HepG2 (cell line): Measurements from ENCODE around the gene ACTR1A. TPM values are rescaled to one million over a fixed set of nuclear protein-coding genes. Genes with fewer than 3 reads are reported as not detected.
A peak's percentile ranks its signal among the peaks of the same experiment; 100 is the strongest.

ENCODE experiments used
- ATAC-seq: fragments of 200-7000 bp; cut with Tn5 transposase; 3 replicates; pipeline ENCODE4 v1.9.1; 2020; ENCODE audit warnings: mild to moderate bottlenecking, moderate library complexity
- BruUV-seq: library from RNA; stranded (reverse); fragments of 400-500 nt; replicated peaks from 2 replicates; lab custom pipeline; 2021; lab: Mats Ljungman, UMichigan
- CTCF ChIA-PET: fragments of 300-600 bp; formaldehyde crosslinking; extraction: SDS; loops from one replicate; lab custom pipeline; 2021; ENCODE audit warnings: low total read pairs, inconsistent platforms, low intra/inter-chr PET ratio; lab: Yijun Ruan, JAX
- POLR2A ChIA-PET: fragments of 350-600 bp; sonication (Branson Sonifier 250); formaldehyde crosslinking; loops from one replicate; lab custom pipeline; 2020; ENCODE audit warnings: antibody characterized with exemption, inconsistent platforms; lab: Yijun Ruan, JAX
- DNase-seq: peaks from one replicate; pipeline ENCODE4 v3.0.0-alpha.2; 2015; ENCODE audit warnings: low spot score
- FAIRE-seq: peaks from 3 replicates; lab custom pipeline; 2011; peaks lifted over from hg19 to GRCh38; lab: Jason Lieb, UNC
- H2AFZ ChIP-seq: one replicate; pipeline ENCODE4 v1.6.1; 2011; ENCODE audit warnings: low read length, inconsistent platforms
- H3K27ac ChIP-seq: fragments of 300-600 bp; 3 replicates; pipeline ENCODE4 v1.8.0; 2011; ENCODE audit warnings: mixed run types, mild to moderate bottlenecking, mixed read lengths, low read length, inconsistent platforms; ENCODE audit not compliant: insufficient read depth; ENCODE audit errors: extremely low read length
- H3K27me3 ChIP-seq, 2 experiments: fragments of 200-600 bp in 1 of 2; 2 replicates in 1 of 2; 3 replicates in 1 of 2; pipeline versions ENCODE4 v1.6.0 to v1.8.0; 2011; ENCODE audit warnings: low read length in 2 of 2, mild to moderate bottlenecking in 2 of 2, moderate library complexity in 2 of 2, inconsistent platforms in 1 of 2; ENCODE audit not compliant: insufficient read depth in 2 of 2, control insufficient read depth in 1 of 2
- H3K36me3 ChIP-seq, 2 experiments: fragments of 200-600 bp in 1 of 2; replicated peaks in 1 of 2; 2 replicates in 1 of 2; 3 replicates in 1 of 2; pipeline versions ENCODE4 v1.5.1 to v1.8.0; 2011; ENCODE audit warnings: low read length in 2 of 2, inconsistent platforms in 1 of 2; ENCODE audit not compliant: insufficient read depth in 2 of 2, control insufficient read depth in 1 of 2
- H3K4me1 ChIP-seq: 2 replicates; pipeline ENCODE4 v1.5.1; 2012; ENCODE audit warnings: low read length, inconsistent platforms; ENCODE audit not compliant: insufficient read depth
- H3K4me2 ChIP-seq: 2 replicates; pipeline ENCODE4 v1.6.0; 2011; ENCODE audit warnings: low read depth, low read length, inconsistent platforms
- H3K4me3 ChIP-seq, 3 experiments: fragments of 200-600 bp in 1 of 3; sonication (generic), shearing (Covaris generic) in 1 of 3; replicated peaks in 1 of 3; 2 replicates each; pipeline ENCODE4 v1.5.1; 2011 to 2016; ENCODE audit warnings: low read length in 3 of 3, inconsistent platforms in 2 of 3, low read depth in 2 of 3, mild to moderate bottlenecking in 2 of 3, control low read depth in 1 of 3, mixed read lengths in 1 of 3; ENCODE audit not compliant: insufficient read depth in 1 of 3
- H3K79me2 ChIP-seq: one replicate; pipeline ENCODE4 v1.6.1; 2011; ENCODE audit warnings: low read length, inconsistent platforms; ENCODE audit not compliant: insufficient read depth
- H3K9ac ChIP-seq: 2 replicates; pipeline ENCODE4 v1.6.0; 2011; ENCODE audit warnings: mild to moderate bottlenecking, low read depth, low read length, inconsistent platforms; ENCODE audit not compliant: insufficient read depth
- H3K9me3 ChIP-seq: 2 replicates; pipeline ENCODE4 v1.5.1; 2012; ENCODE audit warnings: mild to moderate bottlenecking, low read length
- H4K20me1 ChIP-seq: 2 replicates; pipeline ENCODE4 v1.6.0; 2011; ENCODE audit warnings: inconsistent platforms, mild to moderate bottlenecking, low read length, moderate library complexity; ENCODE audit not compliant: insufficient read depth
- ARHGAP35 ChIP-seq: sonication (generic); formaldehyde crosslinking; IDR thresholded peaks from 2 replicates; pipeline ENCODE4 v1.9.0; 2022; ENCODE audit warnings: mild to moderate bottlenecking, inconsistent platforms, moderate library complexity, missing genetic modification reagents, borderline replicate concordance
- HMGXB3 ChIP-seq: sonication (generic); formaldehyde crosslinking; IDR thresholded peaks from 2 replicates; pipeline ENCODE4 v1.4.0; 2020; ENCODE audit warnings: missing genetic modification reagents, borderline replicate concordance
- KDM5A ChIP-seq: fragments of 200-600 bp; sonication (generic); IDR thresholded peaks from 2 replicates; pipeline ENCODE4 v1.7.0; 2018; ENCODE audit warnings: antibody characterized with exemption, mild to moderate bottlenecking, low read length, borderline replicate concordance
- KDM5B ChIP-seq: sonication (generic); formaldehyde crosslinking; IDR thresholded peaks from 2 replicates; pipeline ENCODE4 v1.4.0; 2020; ENCODE audit warnings: missing genetic modification reagents, mild to moderate bottlenecking, borderline replicate concordance
- KLF13 ChIP-seq: sonication (generic); formaldehyde crosslinking; IDR thresholded peaks from 2 replicates; pipeline ENCODE4 v1.4.0; 2020; ENCODE audit warnings: mild to moderate bottlenecking, missing genetic modification reagents
- LCORL ChIP-seq, 2 experiments: fragments of 450-650 bp in 1 of 2; sonication (generic) in 1 of 2; formaldehyde crosslinking in 1 of 2; IDR thresholded peaks; 2 replicates each; pipeline versions ENCODE4 v1.5.0 to v1.6.1; 2017 to 2020; ENCODE audit warnings: antibody characterized with exemption in 1 of 2, missing genetic modification reagents in 1 of 2
- MIXL1 ChIP-seq: IDR thresholded peaks from 2 replicates; pipeline ENCODE4 v1.6.1; 2016
- MXD4 ChIP-seq: IDR thresholded peaks from 2 replicates; pipeline ENCODE4 v1.6.1; 2016; ENCODE audit warnings: mild to moderate bottlenecking, missing biosample characterization, missing genetic modification reagents
- NFKB2 ChIP-seq: sonication (generic); formaldehyde crosslinking; IDR thresholded peaks from 2 replicates; pipeline ENCODE4 v1.4.0; 2020; ENCODE audit warnings: missing genetic modification reagents, borderline replicate concordance
- PHF8 ChIP-seq: sonication (generic); formaldehyde crosslinking; IDR thresholded peaks from 2 replicates; pipeline ENCODE4 v1.5.0; 2020; ENCODE audit warnings: missing genetic modification reagents
- RBM22 ChIP-seq: fragments of 200-400 bp; formaldehyde crosslinking; optimal IDR thresholded peaks from 2 replicates; pipeline ENCODE3; 2017; ENCODE audit warnings: mild to moderate bottlenecking, low read length, moderate library complexity
- ZKSCAN8 ChIP-seq: IDR thresholded peaks from 2 replicates; pipeline ENCODE4 v1.6.1; 2016; ENCODE audit warnings: borderline replicate concordance, missing genetic modification reagents, missing compliant biosample characterization
- ZNF205 ChIP-seq: IDR thresholded peaks from 2 replicates; pipeline ENCODE4 v1.6.1; 2018; ENCODE audit warnings: missing biosample characterization, missing genetic modification reagents
- WGBS: methylation state at CpG from one replicate; pipeline ENCODE4 v1.1.6; 2017; ENCODE audit warnings: low lambda C conversion rate; 5-methylcytosine and 5-hydroxymethylcytosine counted together
- in situ Hi-C: cut with HindIII; loops from 2 replicates; pipeline ENCODE4 v1.10.0; 2017; ENCODE audit warnings: low pct_unique_long_range_greater_than_20kb; ENCODE audit not compliant: extremely low pct_ligation_motif_present
- intact Hi-C: fragments of 100-400 bp; cut with micrococcal nuclease; formaldehyde crosslinking; loops from one replicate; pipeline ENCODE4 v1.10.0; 2022; ENCODE audit not compliant: unreplicated experiment
- polyA plus RNA-seq, 8 experiments: library from polyadenylated mRNA; depleted of rRNA in 3 of 8; stranded (reverse) in 7 of 8; unstranded in 1 of 8; fragments of >200 nt; fragmentation: Illumina TruSeq in 4 of 8; extraction: Trizol in 4 of 8; gene quantifications; 2 replicates each; pipeline versions ENCODE4 v1.2.1 to v1.2.3, GENCODE V29; 2011 to 2016; ENCODE audit warnings: low read depth in 4 of 8, missing spikeins in 1 of 8, mixed read lengths in 1 of 8; ENCODE audit not compliant: insufficient read depth in 1 of 8
- total RNA-seq, 5 experiments: library from RNA; depleted of rRNA; stranded (reverse); fragments of >200 nt; fragmentation: Illumina TruSeq; extraction: Trizol; gene quantifications; 2 replicates each; pipeline ENCODE4 v1.2.3, GENCODE V29; 2016; ENCODE audit warnings: low read depth in 1 of 5
- TF ChIP-seq, protein P1 (sequence below): sonication (generic); formaldehyde crosslinking; IDR thresholded peaks from 2 replicates; pipeline ENCODE4 v1.4.0; 2020; ENCODE audit warnings: mild to moderate bottlenecking, missing genetic modification reagents

The ACTR1A gene
- total and polyA plus RNA-seq, 2 of the 13 experiments (the other 11 are each of a cell fraction or from before 2014, with no cell fraction given) = 59.6 to 62.8 TPM

DNA sequence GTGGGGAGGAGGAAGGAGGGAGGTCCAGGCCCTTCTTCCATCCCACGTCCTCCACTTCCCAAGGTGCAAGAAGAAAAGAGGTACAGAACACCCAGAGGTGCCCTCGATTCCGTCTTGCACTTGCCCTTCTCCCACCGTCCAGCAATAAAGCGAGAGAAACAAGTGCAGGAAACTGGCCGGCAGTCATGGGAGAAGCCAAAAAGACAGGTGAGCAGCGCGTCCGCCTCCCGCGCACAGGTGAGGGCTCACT is 52.5 kb downstream of the ACTR1A start:
- no peak overlapping the region for H2AFZ ChIP-seq
- intact Hi-C loops (no loop called here), in situ Hi-C loops (no loop called here)
- peak overlapping the region; percentile 88 for H3K9ac ChIP-seq
- 3% methylated on average over 6 of the region's 11 CpGs for WGBS
- TSS peak; percentile 51 for BruUV-seq
- no peaks in the 10 kb centered on the region for H3K9me3 ChIP-seq
- H3K4me2 ChIP-seq = peak overlapping the region; percentile 96
- no peaks in the 10 kb centered on the region for H4K20me1 ChIP-seq
- H3K4me1 ChIP-seq = peaks cover 28% of the 10 kb centered on the region
- FAIRE-seq (no peak), ATAC-seq (no peak), DNase-seq (no peak)
- H3K36me3 ChIP-seq = peaks cover 1 to 4% of the 10 kb centered on the region in 2 experiments; a peak in 3 of 5 replicates
- ChIA-PET POLR2A (interaction anchor here (0.6 to 6.2 kb wide), 13 partner anchors 9 to 211 kb away, joined by 3 to 112 read pairs (median 7); partner anchors contain the start of genes ACTR1A, CUEDC2, FBXL15 and NFKB2), CTCF (no interaction called here)
- peaks cover 7% of the 10 kb centered on the region for H3K79me2 ChIP-seq
- no peaks in the 10 kb centered on the region; a peak in 1 of 5 replicates for H3K27me3 ChIP-seq
- H3K27ac ChIP-seq = peak overlapping the region; percentile 82
- peak overlapping the region; percentile 57 to 96 (median 64) for H3K4me3 ChIP-seq
- TF ChIP-seq ARHGAP35 (CRISPR knock-in tag) (no peak), MIXL1 (no peak), MXD4 (0 out of 2 replicates have a peak, but pooled peaks have one; percentile 66), NFKB2 (0 out of 2 replicates have a peak, but pooled peaks have one; percentile 79), KLF13 (CRISPR knock-in tag) (0 out of 2 replicates have a peak, but pooled peaks have one; percentile 58), HMGXB3 (CRISPR knock-in tag) (no peak), KDM5B (CRISPR knock-in tag) (peak; percentile 48; the same call in 1 of the 2 replicates), ZKSCAN8 (CRISPR knock-in tag) (0 out of 2 replicates have a peak, but pooled peaks have one; percentile 37), ZNF205 (CRISPR knock-in tag) (0 out of 2 replicates have a peak, but pooled peaks have one; percentile 28), PHF8 (CRISPR knock-in tag) (peak; percentile 68; the same call in 1 of the 2 replicates), LCORL (IDR thresholded peaks at IDR 0.05) (no peak), LCORL (CRISPR knock-in tag; IDR thresholded peaks at IDR 0.05) (peak; percentile 71), RBM22 (peak; percentile 22), KDM5A (peak; percentile 18; the same call in 1 of the 2 replicates)
- TF ChIP-seq, protein P1, sequence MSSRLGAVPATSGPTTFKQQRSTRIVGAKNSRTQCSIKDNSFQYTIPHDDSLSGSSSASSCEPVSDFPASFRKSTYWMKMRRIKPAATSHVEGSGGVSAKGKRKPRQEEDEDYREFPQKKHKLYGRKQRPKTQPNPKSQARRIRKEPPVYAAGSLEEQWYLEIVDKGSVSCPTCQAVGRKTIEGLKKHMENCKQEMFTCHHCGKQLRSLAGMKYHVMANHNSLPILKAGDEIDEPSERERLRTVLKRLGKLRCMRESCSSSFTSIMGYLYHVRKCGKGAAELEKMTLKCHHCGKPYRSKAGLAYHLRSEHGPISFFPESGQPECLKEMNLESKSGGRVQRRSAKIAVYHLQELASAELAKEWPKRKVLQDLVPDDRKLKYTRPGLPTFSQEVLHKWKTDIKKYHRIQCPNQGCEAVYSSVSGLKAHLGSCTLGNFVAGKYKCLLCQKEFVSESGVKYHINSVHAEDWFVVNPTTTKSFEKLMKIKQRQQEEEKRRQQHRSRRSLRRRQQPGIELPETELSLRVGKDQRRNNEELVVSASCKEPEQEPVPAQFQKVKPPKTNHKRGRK (CRISPR knock-in tag) = 0 out of 2 replicates have a peak, but pooled peaks have one; percentile 65
